HL-60/S4 treated with phorbol 12-myristate 13-acetate at 8.2 ng/mL for 4 days and 3 days (cell line): ENCODE results near the gene ZNF609.
"Not testable (repeated sequence)": the region's sequence is repeated elsewhere in the genome, so short reads cannot be mapped to it uniquely, and the experiment has no call there.

Experiments
- in situ Hi-C: fragments of 300-500 bp; cut with MboI; formaldehyde crosslinking; loops from 2 replicates; pipeline ENCODE4 v1.15.0; 2022; ENCODE audit warnings: low sequenced_read_pairs

ZNF609 gene

DNA sequence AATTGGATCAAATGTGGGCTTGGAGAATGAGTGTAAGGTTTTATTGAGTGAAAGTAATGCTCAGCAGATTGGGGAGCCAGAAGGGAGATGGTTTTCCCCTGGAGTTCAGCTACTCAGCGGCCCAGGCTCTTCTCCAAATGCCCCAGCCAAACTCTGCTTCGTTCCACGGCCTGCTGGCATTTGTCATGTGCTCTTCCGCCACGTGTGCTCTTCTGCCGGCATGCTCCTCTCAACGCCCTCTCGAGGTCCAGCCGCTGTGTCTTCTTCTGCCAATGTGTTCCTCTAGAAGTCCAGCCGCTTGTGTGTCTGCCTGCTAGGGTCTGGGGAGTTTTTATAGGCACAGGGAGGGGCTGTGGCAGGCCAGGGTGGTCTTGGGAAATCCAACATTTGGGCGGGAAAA is 158.2 kb downstream of the ZNF609 start:
- in situ Hi-C loops = no loop called here

DNA sequence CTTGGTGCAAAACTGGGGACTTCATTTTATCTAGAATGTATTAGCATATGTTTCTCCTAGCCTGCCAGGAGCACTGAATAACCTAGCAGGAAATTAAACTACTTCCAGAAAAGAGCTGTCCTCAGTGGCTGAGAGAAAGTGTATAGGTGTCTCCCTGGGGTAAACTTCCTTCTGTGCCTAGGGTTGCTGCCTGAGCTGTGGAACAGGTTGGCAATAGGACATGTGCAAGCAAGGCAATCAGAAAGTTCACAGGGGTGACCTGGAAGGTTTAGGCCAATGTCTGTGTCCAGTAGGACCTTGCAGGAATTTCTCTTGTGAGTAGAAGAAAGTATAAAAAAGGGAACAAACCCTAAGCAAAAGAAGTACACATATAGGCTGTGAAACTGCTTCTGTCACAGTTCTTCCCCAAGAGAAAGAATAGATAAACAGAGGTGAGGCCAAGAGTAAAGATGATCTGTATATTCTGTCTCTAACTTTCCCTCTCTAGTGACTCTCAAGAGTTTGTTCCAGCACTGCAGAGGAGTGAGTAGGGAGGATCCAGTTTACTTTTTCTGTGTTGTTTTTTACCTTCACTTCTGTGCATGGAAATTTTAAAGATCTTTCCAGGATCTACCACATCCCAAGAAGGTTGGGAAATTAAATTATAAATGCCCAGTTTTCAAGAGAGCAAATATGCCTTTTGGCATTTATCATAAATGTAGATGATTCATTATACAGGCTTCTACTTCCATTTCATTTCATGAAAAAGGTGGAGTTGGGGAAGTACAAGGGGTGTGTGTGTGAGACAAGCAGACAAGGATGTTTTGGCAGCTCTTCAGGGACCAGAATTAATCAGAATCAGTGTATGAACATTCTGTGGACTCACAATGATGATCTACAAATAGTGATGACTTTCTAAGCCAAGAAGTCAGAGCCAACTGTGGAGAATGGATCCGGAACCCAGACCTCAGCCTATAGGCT is 159.8 kb downstream of the ZNF609 start:
- in situ Hi-C loops = no loop called here

DNA sequence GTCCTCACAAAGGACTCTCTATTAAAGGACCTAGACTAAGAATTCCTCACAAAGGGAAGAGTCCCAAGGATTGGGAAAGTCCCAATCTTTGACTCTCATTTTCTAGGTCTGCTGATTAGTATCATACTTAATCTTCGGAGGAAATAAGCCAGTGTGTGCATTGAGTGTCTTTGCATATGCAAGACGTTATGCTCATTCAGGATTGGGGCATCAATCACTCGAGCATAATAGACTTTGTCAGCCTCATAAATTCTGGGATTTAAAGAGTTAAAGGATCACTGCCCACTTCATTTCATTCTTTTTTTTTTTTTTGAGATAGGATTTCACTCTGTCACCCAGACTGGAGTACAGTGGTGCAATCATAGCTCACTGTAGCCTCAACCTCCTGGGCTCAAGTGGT is 160.7 kb downstream of the ZNF609 start:
- in situ Hi-C loops = no loop called here

DNA sequence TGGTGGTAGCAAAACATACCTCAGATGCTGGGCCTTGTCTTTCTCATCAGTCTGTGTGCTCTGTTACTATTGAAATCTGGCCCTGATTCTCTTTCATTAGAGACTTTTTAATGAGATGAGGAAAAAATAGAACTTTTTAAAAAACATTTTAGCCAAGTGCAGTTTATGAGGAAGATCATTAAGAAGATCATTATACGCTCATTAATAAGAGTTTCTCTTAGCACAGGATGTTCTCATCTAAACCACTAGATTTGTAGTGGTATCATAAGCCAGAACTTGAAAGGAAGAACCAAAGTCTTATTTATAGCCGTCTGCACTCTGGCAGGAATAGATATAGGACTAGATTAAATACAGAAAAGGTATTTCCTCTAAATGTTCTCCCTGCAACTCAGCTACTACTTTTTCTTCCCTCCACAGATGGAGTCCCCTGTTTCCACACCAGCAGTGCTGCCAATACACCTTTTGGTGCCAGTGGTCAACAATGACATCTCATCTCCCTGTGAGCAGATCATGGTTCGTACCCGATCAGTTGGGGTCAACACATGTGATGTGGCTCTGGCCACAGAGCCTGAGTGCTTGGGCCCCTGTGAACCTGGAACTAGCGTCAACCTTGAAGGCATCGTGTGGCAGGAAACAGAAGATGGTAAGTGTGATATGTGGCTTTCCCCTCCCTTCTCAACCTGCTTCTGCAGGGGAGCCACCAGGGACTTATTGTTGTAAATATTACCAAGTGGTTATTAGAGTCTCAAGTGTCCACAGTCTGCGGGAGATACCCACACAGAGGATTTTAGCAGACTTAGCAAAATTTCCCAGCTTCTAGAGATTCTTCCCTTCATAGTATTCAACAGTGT is 162.3 kb downstream of the ZNF609 start:
- in situ Hi-C loops = no loop called here

- in situ Hi-C loops = no loop called here
Observed at GRCh38 chr15:64623347-64623996, 163.1 kb downstream of the ZNF609 start.

DNA sequence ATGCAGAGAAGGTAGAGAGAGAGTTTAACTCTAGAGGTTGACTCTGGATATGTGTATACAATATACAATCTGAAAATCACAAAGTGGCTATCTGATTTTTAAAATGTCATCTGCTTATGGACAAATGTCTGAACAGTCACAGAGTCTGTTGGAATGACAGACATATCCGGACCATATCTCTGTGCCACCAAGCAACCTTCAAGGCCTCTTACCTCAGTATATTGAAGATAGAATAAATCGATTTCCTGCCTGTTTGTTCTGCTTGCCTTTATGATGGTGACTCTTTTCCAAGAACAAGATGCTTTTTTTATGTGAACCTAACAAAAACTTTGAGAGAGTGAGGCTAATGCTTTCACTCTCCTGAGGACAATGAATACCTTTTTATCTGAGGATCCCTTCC is 163.9 kb downstream of the ZNF609 start:
- in situ Hi-C loops = no loop called here

- in situ Hi-C loops = no loop called here
Observed at GRCh38 chr15:64629063-64629462, 168.7 kb downstream of the ZNF609 start.

- in situ Hi-C loops = no loop called here
Observed at GRCh38 chr15:64630396-64631107, 170.2 kb downstream of the ZNF609 start.

DNA sequence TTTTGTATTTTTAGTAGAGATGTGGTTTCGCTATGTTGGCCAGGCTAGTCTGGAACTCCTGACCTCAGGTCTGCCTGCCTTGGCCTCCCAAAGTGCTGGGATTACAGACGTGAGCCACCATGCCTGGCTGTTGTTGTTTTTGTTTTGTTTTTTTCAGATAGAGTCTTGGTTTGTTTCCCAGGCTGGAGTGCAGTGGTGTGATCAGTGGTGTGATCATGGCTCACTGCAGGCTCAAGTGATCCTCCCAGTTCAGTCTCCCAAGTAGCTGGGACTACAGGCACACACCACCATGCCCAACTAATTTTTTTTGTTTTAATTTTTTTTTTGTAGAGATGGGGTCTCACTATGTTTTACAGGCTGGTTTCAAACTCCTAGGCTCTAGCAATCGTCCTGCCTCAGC is 172.3 kb downstream of the ZNF609 start:
- in situ Hi-C loops = not testable (repeated sequence)

- in situ Hi-C loops = no loop called here
Observed at GRCh38 chr15:64633332-64633731, 173.0 kb downstream of the ZNF609 start.

DNA sequence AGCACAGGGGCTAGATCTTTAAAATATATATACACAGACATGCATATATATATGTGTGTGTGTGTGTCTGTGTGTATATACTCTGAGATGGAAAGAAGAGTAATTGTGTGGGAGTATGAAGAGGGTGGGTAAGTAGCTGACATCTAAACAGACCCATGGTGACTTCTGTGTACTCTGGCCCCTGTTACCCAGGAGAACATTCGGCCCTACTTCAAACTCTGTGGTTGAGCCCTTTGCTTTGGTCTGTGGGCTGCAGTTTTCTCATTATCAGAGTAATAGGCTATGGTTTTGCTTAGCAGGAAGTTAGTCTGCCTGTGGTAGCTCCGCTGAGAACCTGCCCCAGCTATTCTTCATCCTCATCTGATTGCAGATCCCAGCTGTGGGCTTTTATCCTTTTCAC is 173.6 kb downstream of the ZNF609 start:
- in situ Hi-C loops = no loop called here

DNA sequence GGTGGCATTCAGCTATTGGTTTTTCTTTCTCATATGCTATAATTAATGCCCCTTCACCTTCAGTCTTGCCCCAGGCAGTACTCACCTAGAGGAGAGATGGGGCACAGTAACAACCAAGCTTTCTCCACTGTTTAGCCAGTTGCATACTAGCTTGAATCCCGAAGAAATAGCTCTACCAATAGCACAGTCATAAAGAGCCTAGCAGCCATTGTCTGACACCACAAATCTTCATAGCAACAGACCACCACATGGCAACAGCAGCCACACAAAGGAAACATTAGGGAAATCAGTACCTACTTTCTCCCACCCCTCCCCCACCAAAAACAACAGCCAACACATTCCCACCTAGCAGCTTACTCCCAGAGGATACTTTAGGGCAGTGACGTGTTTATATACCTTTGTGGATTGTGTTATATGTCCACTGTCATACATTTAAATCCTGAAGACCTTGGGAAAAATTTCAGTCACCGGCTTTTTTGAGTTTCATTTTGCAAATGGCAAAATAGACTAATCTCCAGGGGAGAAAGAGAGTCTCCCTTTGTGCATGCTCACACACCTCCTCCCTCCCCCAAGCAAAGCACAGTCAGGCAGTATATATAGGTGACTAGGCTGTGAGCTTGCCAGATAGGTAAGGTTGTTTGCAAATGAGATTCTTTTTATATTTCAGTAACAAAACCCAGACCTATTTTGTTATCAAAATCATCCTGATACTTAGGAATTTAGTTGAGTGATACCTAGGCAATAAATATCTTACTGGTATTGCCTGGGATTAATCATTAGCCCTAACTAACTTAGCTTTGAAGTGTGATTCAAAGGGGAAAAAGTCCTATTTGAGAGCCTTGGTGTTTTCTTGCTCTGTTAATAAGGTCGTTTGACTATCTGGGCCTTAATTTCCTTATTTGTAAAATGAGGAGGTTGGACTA is 174.5 kb downstream of the ZNF609 start:
- in situ Hi-C loops = no loop called here

DNA sequence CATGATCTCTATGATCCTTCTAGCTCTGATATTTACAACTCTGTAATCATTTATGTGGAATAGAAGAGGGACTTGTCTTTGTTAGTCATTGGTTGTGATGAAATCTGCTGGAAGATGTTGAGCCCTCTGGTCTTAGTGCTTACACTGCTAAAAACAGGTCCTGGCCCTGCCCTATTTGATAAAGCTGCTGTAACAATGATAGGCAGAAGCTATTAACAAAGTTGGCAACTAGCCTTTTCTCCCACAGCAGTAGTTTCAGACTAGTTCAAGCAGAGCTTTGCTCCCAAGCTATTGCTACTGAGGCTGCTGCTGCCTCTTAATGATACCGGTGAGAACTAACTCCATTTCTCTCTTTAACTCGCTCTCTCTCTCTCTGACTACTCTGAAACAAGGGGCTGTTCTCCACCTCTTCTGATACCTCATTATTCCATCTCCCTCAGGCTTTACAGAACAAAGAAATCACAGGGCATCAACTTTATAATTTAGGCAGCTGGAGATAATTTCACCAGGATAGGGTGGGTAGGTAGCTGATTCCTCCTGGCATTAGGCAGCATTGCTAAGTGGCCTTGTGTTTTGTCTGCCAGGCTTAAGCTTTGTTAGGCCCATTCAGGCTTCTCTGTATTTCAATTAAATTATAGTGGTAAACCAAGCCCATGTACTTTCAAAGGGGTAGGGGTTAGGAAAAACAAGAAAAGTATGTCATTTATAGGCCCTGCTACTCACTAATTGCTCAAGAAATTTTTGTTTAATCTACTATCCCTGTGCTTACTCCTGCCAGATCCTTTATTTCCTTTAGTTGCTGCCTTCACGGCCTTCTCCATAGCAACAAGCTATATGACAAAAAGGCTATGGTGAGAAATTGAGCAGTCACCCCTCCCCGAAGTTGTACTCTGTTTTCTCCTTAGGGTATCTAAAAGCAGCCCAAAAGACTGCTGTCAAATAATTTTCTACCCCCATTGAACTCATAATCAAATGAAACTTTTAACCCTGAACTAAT is 175.4 kb downstream of the ZNF609 start:
- in situ Hi-C loops = no loop called here

DNA sequence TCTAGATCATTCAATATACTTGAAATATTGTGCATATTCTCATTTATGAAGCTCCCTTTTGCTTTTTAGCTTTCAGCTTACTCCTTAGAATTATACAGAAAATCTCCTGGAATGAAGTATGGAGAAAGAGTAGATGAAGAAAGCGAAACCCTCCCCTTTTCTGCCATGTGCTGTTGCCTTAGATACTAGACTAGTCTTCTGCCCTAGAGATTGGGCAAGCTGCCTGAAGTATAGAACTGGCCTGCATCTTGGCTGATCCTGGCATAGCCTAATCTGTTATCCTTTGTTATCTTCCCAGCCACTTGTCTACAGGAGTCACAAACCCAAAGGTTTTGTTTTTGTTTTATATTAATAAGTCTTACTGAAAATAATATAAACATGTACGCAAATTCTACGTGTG is 176.2 kb downstream of the ZNF609 start:
- in situ Hi-C loops = no loop called here

- in situ Hi-C loops = no loop called here
Observed at GRCh38 chr15:64637412-64637811, 177.0 kb downstream of the ZNF609 start.

DNA sequence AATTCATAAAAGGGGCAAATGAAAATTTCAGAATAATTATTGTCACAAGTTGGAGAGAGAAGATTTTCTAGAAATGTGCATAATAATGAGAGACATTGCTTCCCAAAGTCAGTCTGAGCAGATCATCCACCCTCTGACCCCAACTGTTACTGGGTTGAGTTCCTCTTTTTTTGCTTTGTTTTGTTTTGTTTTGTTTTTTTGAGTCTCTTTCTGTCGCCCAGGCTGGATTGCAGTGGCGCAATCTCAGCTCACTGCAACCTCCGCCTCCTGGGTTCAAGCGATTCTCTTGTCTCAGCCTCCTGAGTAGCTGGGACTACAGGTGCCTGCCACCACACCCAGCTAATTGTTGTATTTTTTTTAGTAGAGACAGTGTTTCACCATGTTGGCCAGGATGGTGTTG is 179.4 kb downstream of the ZNF609 start:
- in situ Hi-C loops = not testable (repeated sequence)

DNA sequence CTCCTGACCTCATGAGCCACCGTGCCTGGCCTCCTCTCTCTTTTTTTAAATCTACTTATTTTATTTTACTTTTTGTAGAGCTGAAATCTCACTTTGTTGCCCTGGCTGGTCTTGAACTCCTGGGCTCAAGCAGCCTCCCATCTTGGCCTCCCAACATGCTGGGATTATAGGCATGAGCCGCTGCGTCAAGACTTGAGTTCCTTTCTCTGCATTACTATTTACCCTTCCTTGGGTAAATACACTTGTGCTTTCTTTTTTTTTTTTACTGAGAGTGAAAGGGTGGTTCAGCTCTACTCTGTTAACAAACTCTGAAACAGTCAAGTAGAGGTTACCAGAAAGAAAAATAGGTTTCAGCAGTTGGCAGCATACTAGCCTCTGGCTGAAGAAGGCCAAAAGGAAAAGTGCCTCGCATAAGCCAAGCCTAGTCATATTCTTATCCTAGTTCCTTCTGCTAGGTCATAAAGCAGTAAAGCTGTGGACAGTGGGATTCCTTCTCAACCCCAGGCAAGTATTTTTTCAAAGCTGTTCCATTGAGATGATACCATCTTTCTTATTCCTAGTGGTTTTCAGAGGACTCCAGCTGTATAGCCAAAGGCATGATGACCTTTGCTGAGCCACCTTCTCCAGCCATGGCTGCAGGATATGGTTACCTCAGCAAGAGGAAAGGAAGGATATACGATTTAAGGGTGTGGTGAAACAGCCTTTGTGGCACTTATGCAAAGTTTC is 179.9 kb downstream of the ZNF609 start:
- in situ Hi-C loops = no loop called here

GRCh38 chr15:64642875-64643274 is 182.5 kb downstream of the ZNF609 start:
- in situ Hi-C loops = no loop called here
